GM19351 (cell line): ENCODE data around the gene MYO7B.
"Not testable (repeated sequence)": the region's sequence is repeated elsewhere in the genome, so short reads cannot be mapped to it uniquely, and the experiment has no call there.

Experiments
- ATAC-seq: cut with Tn5 transposase; IDR thresholded peaks from one replicate; pipeline ENCODE4 v1.9.1; 2021; ENCODE audit warnings: mild to moderate bottlenecking, moderate library complexity; ENCODE audit not compliant: unreplicated experiment

The MYO7B gene

DNA sequence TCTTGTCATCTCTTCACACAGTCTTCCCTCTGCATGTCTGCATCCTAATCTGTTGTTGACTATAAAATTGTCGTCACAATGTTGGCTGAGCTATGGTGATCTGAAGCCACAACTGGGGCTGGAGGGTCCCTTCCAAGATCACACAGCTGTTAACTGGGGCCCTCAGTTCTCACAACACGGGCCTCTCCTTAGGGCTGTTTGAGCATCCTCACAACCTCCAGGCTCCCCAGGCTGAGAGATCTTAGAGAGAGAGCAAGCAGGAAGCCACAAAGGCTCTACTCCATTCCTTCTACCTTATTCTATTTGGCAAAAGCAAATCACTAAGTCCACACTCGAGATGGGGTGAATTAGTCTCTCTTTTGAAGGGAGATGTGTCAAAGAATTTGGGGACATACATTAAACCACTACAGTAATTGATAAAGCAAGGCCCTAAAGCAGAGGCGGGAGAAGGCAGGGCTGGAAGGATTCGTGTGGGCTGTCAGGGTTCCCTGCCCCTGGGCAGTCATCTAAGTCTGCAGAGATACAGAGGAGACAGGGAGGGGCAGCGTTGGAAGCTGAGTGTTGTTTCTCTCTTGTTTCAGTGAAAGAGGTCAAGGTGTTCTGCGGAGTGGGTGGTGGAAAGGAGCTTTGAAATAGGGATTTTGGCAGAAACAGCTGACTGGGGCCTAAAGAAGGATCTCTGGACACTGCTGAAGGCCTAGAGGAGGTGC is 15.9 kb downstream of the MYO7B start:
- no peak for ATAC-seq

- no peak for ATAC-seq
Observed at GRCh38 chr2:127552336-127552735, 16.9 kb downstream of the MYO7B start.

DNA sequence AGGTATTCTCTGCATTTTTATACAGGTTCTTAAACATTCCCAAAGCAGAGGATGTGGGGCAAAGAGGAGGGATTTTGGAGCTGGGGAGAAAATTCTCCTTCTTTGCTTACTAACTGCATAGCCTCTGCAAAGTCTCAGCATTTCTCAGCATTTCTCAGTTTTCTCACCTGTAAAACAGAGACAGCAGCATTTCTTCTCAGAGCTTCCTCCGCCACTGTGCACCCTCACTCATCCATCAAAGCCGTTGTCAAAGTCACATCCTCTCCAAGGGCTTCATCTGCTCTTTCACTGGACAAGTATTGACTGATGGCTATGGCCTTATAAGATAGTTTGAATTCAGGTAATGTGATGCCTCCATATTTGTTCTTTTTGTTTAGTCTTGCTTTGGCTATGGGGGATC is 17.4 kb downstream of the MYO7B start:
- no peak for ATAC-seq

DNA sequence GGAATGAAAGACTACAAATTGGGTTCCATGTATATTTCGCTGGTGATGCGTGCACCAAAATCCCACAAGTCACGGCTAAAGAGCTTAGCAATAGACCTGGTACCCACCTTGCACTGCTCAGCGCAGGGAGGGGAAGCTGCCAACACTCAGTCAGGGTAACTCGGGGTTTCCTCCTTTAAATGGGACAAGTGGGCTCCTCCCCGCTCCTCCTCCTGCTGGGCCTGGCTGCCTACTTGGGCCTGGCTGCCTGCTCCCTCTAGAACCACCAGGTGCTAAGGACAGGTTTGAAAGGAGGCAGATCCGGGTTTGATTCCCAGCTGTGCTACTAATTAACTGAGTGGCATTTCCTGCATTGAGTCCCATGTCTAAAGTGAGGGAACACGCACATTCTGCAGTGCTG is 23.4 kb downstream of the MYO7B start:
- no peak for ATAC-seq

DNA sequence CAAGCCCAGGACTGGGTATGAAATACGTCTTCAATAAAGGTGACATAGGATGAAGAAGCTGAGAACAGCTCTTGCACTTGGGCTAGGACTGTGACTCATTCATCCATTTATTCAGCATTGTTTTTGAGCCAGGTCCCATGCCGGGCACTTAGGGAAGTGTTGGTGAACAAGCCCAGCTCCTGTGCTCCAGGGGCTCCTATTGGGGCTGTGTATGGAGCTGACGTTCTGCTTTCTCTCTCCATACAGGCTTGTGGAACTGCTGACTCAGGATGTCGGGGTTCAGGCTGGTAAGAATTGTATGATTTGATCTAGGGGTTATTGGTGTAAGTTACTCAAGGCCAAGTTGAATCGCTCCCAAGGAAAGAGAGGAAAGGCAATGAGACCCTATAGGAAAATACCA is 24.0 kb downstream of the MYO7B start:
- no peak for ATAC-seq

DNA sequence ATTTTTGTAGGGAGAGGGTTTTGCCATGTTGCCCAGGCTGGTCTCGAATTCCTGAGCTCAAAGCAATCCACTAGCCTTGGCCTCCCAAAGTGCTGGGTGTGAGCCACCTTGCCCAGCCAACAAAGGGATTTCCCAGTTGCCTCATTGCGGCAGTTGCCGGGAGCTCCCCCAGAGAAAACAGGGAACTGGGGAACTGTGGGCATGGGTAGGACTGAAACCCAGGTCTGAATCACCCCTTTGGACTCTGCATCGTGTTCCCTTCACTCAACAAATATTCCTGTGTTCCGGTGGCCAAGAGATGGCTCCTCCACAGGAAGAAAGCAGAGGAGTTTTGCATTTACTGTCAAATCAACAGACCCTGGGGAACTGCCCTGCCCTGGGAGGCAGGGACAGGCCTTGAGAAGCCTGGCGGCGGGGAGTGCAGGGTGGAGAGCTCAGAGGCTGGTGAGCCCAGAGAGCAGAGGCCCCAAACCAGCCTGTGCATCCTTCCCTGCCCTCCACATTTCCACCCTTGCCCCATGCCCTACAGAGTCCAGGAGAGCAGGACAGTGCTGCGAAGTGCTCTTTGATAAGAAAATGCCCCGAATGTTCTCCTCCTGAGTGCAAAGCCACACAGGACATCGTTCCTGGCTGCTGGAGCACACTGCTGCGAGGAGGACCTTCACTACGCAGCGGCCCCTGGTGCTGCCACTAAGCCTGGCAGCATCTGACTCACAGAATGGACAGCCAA is 24.9 kb downstream of the MYO7B start:
- no peak for ATAC-seq

- ATAC-seq, result no peak
Observed at GRCh38 chr2:127560931-127561280, 25.4 kb downstream of the MYO7B start.

- no peak for ATAC-seq
Observed at GRCh38 chr2:127561371-127561770, 25.9 kb downstream of the MYO7B start.

DNA sequence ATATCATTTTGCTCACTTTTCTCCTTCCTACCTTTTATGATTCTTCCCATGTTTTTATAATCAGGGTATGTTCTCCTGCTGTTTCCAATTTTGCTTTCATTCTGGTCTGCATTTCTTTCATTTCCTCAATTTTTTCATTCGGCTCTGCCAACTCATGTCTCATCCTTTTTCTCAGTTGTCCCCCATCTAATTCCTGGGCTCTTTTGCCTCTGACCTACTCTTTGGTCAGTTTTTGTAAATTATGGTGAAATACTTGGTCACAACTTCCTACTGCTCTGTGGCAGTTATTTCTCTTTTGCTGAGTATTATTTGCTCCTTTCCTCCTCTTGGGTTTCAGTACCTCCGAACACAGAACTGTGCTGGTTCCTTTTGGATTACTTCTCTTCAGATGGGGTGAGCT is 27.5 kb downstream of the MYO7B start:
- ATAC-seq, result no peak

GRCh38 chr2:127563458-127564428 is 28.3 kb downstream of the MYO7B start:
- ATAC-seq, result peak; percentile 96

DNA sequence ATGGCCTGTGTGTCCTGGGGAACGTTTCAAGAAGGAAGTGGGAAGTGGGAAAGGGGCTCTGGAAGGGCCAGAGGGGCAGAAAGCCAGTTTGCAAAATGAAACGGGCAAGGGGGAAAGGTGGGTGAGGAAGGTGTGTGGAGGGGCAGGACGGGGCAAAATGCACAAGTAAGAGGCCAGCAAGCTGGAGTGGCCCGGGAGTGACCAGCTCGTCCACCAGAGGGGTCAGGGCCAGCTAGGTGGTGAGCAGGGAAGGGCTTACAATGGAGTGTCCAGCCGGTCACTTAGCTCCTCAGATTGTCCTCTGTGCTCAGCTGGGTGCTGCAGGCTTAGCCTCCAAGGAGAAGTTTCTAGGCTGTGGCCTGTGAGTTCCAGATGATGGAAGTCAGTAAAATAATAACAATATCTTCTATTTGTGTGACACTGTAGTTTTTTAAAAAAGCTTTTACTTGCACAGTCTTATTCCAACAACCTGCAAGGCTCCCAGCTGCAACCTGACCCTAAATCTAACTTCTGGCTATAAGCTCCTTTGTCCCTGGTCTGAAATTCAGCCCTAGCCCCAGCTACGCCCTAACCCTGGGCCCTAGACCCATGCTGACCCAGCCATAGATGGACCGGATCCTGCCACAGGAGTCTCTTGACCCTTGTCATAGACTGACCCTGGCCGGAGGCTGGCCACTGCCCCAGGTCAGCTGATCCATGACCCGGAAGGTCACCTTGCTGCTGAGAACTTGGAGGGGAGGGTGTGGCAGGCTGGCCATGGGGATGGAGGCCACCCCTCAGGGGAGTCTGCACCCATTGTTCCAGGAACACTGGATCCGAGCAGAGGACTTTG is 29.2 kb downstream of the MYO7B start:
- no peak for ATAC-seq

GRCh38 chr2:127565261-127566138 is 30.0 kb downstream of the MYO7B start:
- no peak for ATAC-seq

- ATAC-seq, result no peak
Observed at GRCh38 chr2:127566139-127566417, 30.6 kb downstream of the MYO7B start.

- no peak for ATAC-seq
Observed at GRCh38 chr2:127566576-127566975, 31.1 kb downstream of the MYO7B start.

DNA sequence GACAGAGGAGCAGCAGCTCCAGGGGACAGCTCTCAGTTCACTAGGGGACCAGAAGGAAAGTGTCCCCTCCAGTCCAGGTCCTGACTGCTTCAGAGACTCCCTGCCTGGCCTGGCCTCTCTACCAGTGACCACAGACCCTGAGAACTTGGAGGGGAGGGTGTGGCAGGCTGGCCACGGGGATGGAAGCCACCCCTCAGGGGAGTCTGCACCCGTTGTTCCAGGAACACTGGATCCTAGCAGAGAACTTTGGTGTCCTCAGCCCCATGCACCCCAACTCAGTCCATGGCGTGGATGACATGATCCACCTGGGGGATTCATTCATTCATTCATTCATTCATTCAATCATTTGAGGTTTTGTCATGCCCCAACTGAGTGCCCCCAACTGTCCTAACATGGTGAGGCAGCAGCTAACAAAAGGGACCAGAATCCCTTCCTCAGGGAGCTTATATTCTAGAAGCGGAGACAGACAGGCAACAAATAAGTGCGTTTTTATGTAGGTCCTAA is 31.9 kb downstream of the MYO7B start:
- ATAC-seq, result no peak

GRCh38 chr2:127568128-127568527 is 32.6 kb downstream of the MYO7B start:
- no peak for ATAC-seq

GRCh38 chr2:127569666-127570065 is 34.2 kb downstream of the MYO7B start:
- no peak for ATAC-seq

DNA sequence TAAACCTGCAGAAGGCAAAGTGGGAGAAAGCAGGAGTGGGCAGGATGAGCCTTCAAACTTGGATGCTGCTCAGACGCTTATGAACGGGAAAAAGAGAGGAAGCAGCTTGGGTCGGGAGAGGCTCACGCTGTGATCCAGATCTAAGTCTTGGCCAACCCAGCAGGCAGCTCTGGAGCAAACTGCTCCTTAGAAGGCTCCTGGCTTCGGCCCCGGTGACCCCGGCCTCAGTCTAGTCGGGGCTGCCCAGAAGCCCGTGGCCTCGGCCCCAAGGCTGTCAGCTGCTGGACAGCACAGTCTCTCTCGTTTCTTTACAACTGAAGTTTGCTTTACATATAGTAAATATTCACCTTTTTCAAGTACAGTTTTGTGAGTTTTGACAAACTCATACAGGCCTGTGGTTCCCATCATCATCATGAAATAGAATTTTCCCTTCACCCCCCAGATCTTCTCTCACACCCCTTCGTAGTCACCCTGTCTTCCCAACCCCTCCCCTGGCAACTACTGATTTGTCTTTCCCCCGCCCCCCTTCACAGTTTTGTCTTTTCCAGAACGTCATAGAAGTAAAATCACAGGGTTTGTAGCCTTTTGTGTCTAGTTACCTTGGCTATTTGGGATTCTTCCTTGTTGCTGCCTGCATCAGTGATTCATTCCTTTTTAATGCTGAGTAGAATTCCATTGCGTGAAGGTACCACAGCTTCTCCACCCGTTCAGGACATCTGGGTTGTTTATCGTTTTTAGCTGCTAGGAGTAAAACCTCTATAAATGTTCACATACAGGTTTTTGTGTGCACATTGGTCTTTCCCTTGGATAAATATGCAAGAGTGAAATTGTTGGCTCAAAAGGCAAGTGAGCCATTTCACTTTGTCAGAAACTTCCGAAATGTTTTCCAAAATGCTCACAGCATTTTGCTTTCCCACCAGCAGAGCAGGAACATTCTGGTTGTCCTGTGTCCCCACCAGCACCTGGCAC is 35.1 kb downstream of the MYO7B start:
- ATAC-seq, result no peak

DNA sequence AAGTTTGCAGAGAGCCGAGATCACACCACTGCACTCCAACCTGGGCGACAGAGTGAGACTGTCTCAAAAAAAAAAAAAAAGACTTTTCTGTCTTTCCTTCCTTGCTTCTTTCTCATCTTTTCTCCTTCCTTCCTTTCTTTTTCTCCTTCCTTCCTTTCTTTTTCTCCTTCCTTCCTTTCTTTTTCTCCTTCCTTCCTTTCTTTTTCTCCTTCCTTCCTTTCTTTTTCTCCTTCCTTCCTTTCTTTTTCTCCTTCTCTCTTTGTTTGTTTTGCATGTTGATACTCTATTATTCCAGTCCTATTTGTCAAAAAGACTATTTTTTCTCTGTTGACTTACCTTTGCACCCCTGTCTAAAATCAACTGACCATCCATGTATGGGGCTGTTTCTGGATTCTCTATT is 36.9 kb downstream of the MYO7B start:
- ATAC-seq, result not testable (repeated sequence)
